ENCODE data around the gene NUB1. TPM values are rescaled to one million over a fixed set of nuclear protein-coding genes. Genes with fewer than 3 reads are reported as not detected.
A peak's percentile ranks its signal among the peaks of the same experiment; 100 is the strongest.
"Not testable (repeated sequence)": the region's sequence is repeated elsewhere in the genome, so short reads cannot be mapped to it uniquely, and the experiment has no call there.

Gene NUB1, protein sequence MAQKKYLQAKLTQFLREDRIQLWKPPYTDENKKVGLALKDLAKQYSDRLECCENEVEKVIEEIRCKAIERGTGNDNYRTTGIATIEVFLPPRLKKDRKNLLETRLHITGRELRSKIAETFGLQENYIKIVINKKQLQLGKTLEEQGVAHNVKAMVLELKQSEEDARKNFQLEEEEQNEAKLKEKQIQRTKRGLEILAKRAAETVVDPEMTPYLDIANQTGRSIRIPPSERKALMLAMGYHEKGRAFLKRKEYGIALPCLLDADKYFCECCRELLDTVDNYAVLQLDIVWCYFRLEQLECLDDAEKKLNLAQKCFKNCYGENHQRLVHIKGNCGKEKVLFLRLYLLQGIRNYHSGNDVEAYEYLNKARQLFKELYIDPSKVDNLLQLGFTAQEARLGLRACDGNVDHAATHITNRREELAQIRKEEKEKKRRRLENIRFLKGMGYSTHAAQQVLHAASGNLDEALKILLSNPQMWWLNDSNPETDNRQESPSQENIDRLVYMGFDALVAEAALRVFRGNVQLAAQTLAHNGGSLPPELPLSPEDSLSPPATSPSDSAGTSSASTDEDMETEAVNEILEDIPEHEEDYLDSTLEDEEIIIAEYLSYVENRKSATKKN
- 10 to 100 TPM; 84.8 to 91.8 TPM for total RNA-seq

DNA sequence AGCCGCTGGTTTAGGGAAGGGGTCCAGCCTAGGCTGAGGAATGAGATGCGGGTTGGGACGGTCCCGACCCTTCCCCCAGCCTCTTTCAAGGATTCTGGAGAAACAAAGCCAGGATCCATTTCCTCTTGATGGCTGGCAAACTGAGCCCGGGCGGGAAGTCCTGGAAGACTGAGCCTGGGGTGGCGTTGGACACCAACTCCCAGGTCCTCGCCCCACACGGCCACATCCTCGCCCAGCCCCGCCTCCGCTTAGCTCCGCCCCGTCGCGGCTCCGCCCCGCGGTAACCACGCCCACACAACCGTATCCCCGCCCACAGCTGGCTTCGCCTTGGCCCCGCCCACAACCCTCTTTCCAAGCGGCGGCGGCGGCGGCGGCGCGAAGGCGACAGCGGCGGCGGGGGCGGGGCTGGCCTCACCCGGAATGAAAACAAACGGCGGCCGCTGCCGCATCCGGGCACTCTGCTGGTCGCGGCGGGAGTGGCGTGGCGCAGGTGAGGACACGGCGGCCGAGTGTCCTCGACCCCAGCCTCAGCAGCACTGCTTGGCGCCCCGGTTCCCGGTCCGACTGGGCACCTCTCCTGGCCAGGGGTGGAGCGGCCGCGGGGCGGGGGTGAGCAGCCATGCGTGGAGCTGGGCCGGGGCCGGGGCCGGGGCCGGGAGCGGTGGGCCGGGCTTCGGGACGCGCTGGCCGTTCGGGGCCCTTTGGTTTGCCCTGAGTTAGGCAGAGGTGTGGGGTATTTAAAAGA is at the start of gene NUB1:
Gene NUB1, plus strand, starts transcription at position 456 of the 745 bp plus-strand sequence. CDS start 3,538 bp downstream, outside the sequence.
- DNase-seq (peak; percentile 99), ATAC-seq (ENCODE audit: low read depth) (peak; percentile 68)
- Mint-ChIP-seq H3K4me3 (peak within 1 kb of the TSS; percentile 87), H3K9me3 (peaks cover 11% of the 10 kb centered on the region), H3K4me1 (peaks cover 20% of the 10 kb centered on the region), H3K27me3 (no peaks in the 10 kb centered on the region), H3K36me3 (peaks cover 16% of the 10 kb centered on the region), H3K27ac (peak within 1 kb of the TSS; percentile 99)
- POLR2A ChIA-PET = interaction anchor here (0.5 to 5.3 kb wide), 12 partner anchors 10 to 433 kb away, joined by 3 to 67 read pairs (median 4); partner anchors contain the start of gene CHPF2

GRCh38 chr7:151292850-151293249 is 48.8 kb upstream of the NUB1 start:
- ATAC-seq (ENCODE audit: low read depth) (no peak), DNase-seq (no peak)
- POLR2A ChIA-PET = no interaction called here
- Mint-ChIP-seq H3K36me3 (no peaks in the 10 kb centered on the region), H3K4me1 (no peaks in the 10 kb centered on the region), H3K27me3 (peaks cover 17% of the 10 kb centered on the region), H3K9me3 (no peaks in the 10 kb centered on the region), H3K4me3 (no peak overlapping the region), H3K27ac (no peak overlapping the region)

GRCh38 chr7:151296202-151296992 is 45.2 kb upstream of the NUB1 start:
- Mint-ChIP-seq H3K4me3 (no peak overlapping the region), H3K27me3 (peaks cover 22% of the 10 kb centered on the region), H3K9me3 (peaks cover 2% of the 10 kb centered on the region), H3K27ac (no peak overlapping the region), H3K4me1 (peaks cover 4% of the 10 kb centered on the region), H3K36me3 (no peaks in the 10 kb centered on the region)
- POLR2A ChIA-PET = no interaction called here
- DNase-seq = no peak
- ATAC-seq (ENCODE audit: low read depth) = no peak

GRCh38 chr7:151298765-151299164 is 42.8 kb upstream of the NUB1 start:
- Mint-ChIP-seq H3K4me3 (no peak overlapping the region), H3K9me3 (peaks cover 2% of the 10 kb centered on the region), H3K27ac (no peak overlapping the region), H3K36me3 (no peaks in the 10 kb centered on the region), H3K4me1 (peaks cover 5% of the 10 kb centered on the region), H3K27me3 (peaks cover 26% of the 10 kb centered on the region)
- POLR2A ChIA-PET = no interaction called here
- DNase-seq (no peak), ATAC-seq (ENCODE audit: low read depth) (no peak)

GRCh38 chr7:151299530-151299929 is 42.1 kb upstream of the NUB1 start:
- ATAC-seq (ENCODE audit: low read depth) (no peak), DNase-seq (no peak)
- H3K4me3 Mint-ChIP-seq = no peak overlapping the region
- POLR2A ChIA-PET = no interaction called here
- H3K4me1 Mint-ChIP-seq = peaks cover 8% of the 10 kb centered on the region
- peaks cover 2% of the 10 kb centered on the region for H3K9me3 Mint-ChIP-seq
- H3K36me3 Mint-ChIP-seq = no peaks in the 10 kb centered on the region
- H3K27me3 Mint-ChIP-seq = peaks cover 21% of the 10 kb centered on the region
- no peak overlapping the region for H3K27ac Mint-ChIP-seq

GRCh38 chr7:151299940-151300645 is 41.5 kb upstream of the NUB1 start:
- H3K4me3 Mint-ChIP-seq = no peak overlapping the region

GRCh38 chr7:151301471-151302462 is 39.8 kb upstream of the NUB1 start:
- peaks cover 17% of the 10 kb centered on the region for H3K4me1 Mint-ChIP-seq
- DNase-seq (no peak), ATAC-seq (ENCODE audit: low read depth) (no peak)
- POLR2A ChIA-PET = no interaction called here
- H3K9me3 Mint-ChIP-seq = peaks cover 2% of the 10 kb centered on the region
- no peak overlapping the region for H3K27ac Mint-ChIP-seq
- H3K27me3 Mint-ChIP-seq = peaks cover 29% of the 10 kb centered on the region
- no peaks in the 10 kb centered on the region for H3K36me3 Mint-ChIP-seq
- no peak overlapping the region for H3K4me3 Mint-ChIP-seq

More at GRCh38 chr7:151299940-151300645, 41.5 kb upstream of the NUB1 start:
- peaks cover 2% of the 10 kb centered on the region for H3K9me3 Mint-ChIP-seq
- H3K27me3 Mint-ChIP-seq = peaks cover 22% of the 10 kb centered on the region
- DNase-seq (no peak), ATAC-seq (ENCODE audit: low read depth) (no peak)
- no peaks in the 10 kb centered on the region for H3K36me3 Mint-ChIP-seq
- POLR2A ChIA-PET = no interaction called here
- H3K4me1 Mint-ChIP-seq = peaks cover 12% of the 10 kb centered on the region
- H3K27ac Mint-ChIP-seq = no peak overlapping the region

DNA sequence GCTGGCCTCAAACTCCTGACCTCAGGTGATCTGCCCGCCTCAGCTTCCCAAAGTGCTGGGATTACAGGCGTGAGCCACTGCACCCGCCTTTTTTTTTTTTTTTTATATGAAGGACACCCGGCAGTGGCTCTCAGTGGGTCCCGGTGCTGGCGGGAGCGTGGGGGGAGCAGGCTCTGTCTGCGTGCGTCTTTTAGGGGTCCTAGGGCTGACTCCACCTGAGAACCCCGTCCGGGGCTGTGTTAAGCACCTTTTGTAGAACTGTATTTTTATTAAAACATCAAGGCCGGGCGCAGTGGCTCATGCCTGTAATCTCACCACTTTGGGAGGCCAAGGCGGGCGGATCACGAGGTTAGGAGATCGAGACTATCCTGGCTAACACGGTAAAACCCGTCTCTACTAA is 37.4 kb upstream of the NUB1 start:
- not testable (repeated sequence) for ATAC-seq (ENCODE audit: low read depth); H3K9me3 Mint-ChIP-seq; H3K36me3 Mint-ChIP-seq; DNase-seq; H3K27ac Mint-ChIP-seq
- POLR2A ChIA-PET = interaction anchor here (0.7 to 1.1 kb wide), 2 partner anchors 48 to 567 kb away, joined by 3 to 4 read pairs; partner anchors contain the start of gene GIMAP5
- Mint-ChIP-seq H3K4me1 (peaks cover 17% of the 10 kb centered on the region), H3K27me3 (peaks cover 38% of the 10 kb centered on the region), H3K4me3 (peak overlapping the region; percentile 58)

DNA sequence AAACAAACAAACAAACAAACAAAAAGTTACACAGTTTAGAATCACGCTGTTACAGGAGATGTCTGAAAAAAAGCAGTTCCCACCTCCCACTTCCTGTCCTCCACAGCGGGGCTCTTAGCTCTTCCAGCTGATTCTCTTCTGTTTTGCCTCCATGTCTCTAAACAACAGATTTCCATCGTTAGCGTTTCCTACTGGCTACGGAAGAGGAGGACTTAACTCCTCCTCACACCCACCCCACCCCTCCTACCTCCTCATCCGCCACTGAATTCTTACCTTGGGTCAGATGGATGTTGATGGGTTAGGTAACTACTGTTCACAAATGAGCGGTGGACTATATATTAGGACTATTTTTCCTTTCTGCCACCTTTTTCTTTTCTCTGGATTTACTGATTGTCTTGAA is 36.8 kb upstream of the NUB1 start:
- H3K27me3 Mint-ChIP-seq = peaks cover 38% of the 10 kb centered on the region
- POLR2A ChIA-PET = interaction anchor here (0.7 to 1.1 kb wide), 2 partner anchors 48 to 148 kb away, joined by 3 to 4 read pairs; no protein-coding TSS in a partner anchor
- peaks cover 16% of the 10 kb centered on the region for H3K4me1 Mint-ChIP-seq
- DNase-seq (no peak), ATAC-seq (ENCODE audit: low read depth) (no peak)
- H3K9me3 Mint-ChIP-seq = no peaks in the 10 kb centered on the region
- H3K27ac Mint-ChIP-seq = no peak overlapping the region
- no peaks in the 10 kb centered on the region for H3K36me3 Mint-ChIP-seq
- H3K4me3 Mint-ChIP-seq = peak overlapping the region; percentile 58

- POLR2A ChIA-PET = no interaction called here
- DNase-seq (no peak), ATAC-seq (ENCODE audit: low read depth) (no peak)
- Mint-ChIP-seq H3K36me3 (no peaks in the 10 kb centered on the region), H3K4me3 (no peak overlapping the region), H3K4me1 (peaks cover 16% of the 10 kb centered on the region), H3K27me3 (peaks cover 34% of the 10 kb centered on the region), H3K9me3 (no peaks in the 10 kb centered on the region), H3K27ac (no peak overlapping the region)
These were observed 35.2 kb upstream of the NUB1 start for GRCh38 chr7:151306374-151306773.

DNA sequence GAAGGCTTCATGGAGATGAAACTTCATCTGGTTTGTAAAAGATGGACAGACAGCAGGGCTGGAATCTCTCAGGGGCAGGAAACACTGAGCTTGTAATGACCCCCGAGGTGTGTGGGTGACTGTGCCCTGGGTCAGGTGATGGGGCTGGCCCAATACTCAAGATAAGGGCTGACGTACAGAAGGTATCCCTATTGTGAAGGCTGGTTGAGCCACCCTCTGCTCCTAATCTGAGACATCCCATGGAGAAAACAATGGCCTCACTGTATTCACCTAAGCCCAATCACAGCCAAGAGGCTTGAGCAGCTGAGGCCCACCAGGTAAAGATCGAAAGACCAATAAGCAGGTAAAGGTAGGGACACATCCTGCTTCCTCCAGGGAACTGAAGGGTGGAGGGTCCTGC is 34.8 kb upstream of the NUB1 start:
- Mint-ChIP-seq H3K9me3 (no peaks in the 10 kb centered on the region), H3K27ac (no peak overlapping the region), H3K36me3 (no peaks in the 10 kb centered on the region), H3K4me3 (no peak overlapping the region), H3K4me1 (peaks cover 16% of the 10 kb centered on the region), H3K27me3 (peaks cover 32% of the 10 kb centered on the region)
- DNase-seq = no peak
- POLR2A ChIA-PET = no interaction called here
- ATAC-seq (ENCODE audit: low read depth) = no peak
